Muscle of leg (tissue), 11 donors: ENCODE data around the gene LSM11. TPM values are rescaled to one million over a fixed set of nuclear protein-coding genes. Genes with fewer than 3 reads are reported as not detected.

Experiments
- DNase-seq: peaks from one replicate; pipeline ENCODE4 v3.0.0; 2013
- H3K27ac ChIP-seq: one replicate; pipeline ENCODE4 v1.5.1; 2013; ENCODE audit warnings: mild to moderate bottlenecking, low read length, control low read depth
- H3K27me3 ChIP-seq: one replicate; pipeline ENCODE4 v1.6.1; 2013; ENCODE audit warnings: low read length; ENCODE audit not compliant: control insufficient read depth, insufficient read depth
- H3K36me3 ChIP-seq: one replicate; pipeline ENCODE4 v1.6.1; 2013; ENCODE audit warnings: low read length; ENCODE audit not compliant: control insufficient read depth, insufficient read depth
- H3K4me1 ChIP-seq: one replicate; pipeline ENCODE4 v1.6.1; 2013; ENCODE audit warnings: low read length; ENCODE audit not compliant: control insufficient read depth, insufficient read depth
- H3K4me3 ChIP-seq: one replicate; pipeline ENCODE4 v1.5.1; 2013; ENCODE audit warnings: low read length, control low read depth
- H3K9me3 ChIP-seq: replicated peaks from 2 replicates; pipeline ENCODE4 v1.6.1; 2013; ENCODE audit warnings: low read depth, low read length; ENCODE audit not compliant: control insufficient read depth
- WGBS: methylation state at CpG from one replicate; pipeline ENCODE4 v1.1.5; 2013; ENCODE audit warnings: missing lambda C conversion rate; ENCODE audit not compliant: insufficient coverage; 5-methylcytosine and 5-hydroxymethylcytosine counted together
- polyA plus RNA-seq, 8 donors: library from polyadenylated mRNA; unstranded; fragments of 120-200 nt; gene quantifications; one replicate each; pipeline versions ENCODE4 v1.2.1 to v1.2.3, GENCODE V29; 2013; ENCODE audit warnings: inconsistent platforms in 1 of 8, low replicate concordance in 1 of 8; ENCODE audit not compliant: insufficient read length in 8 of 8, insufficient read depth in 1 of 8
- total RNA-seq: library from RNA; stranded (reverse); fragments of 120-200 nt; gene quantifications from one replicate; pipeline ENCODE4 v1.2.4, GENCODE V29; 2013

Gene LSM11
- total and polyA plus RNA-seq, 9 donors: 7.0 to 10.6 (median 7.3) TPM

GRCh38 chr5:157745041-157745456, 1.5 kb downstream of the LSM11 start:
- H3K9me3 ChIP-seq: no peaks in the 10 kb centered on the region
- no peaks in the 10 kb centered on the region for H3K27me3 ChIP-seq
- no peak overlapping the region for H3K4me3 ChIP-seq
- peaks cover 2% of the 10 kb centered on the region for H3K36me3 ChIP-seq
- WGBS: 100% methylated on average over 1 of the region's 4 CpGs
- DNase-seq: no peak
- H3K4me1 ChIP-seq: peaks cover 6% of the 10 kb centered on the region
- no peak overlapping the region for H3K27ac ChIP-seq

- 83% methylated on average over 2 of the region's 6 CpGs for WGBS
- no peak for DNase-seq
- H3K4me3 ChIP-seq: no peak overlapping the region
These were observed 3.7 kb downstream of the LSM11 start for GRCh38 chr5:157747173-157747740.

GRCh38 chr5:157747766-157748700, 4.5 kb downstream of the LSM11 start:
- no peaks in the 10 kb centered on the region for H3K27me3 ChIP-seq
- no peak overlapping the region for H3K4me3 ChIP-seq
- DNase-seq: peak; percentile 27
- H3K27ac ChIP-seq: no peak overlapping the region
- peaks cover 6% of the 10 kb centered on the region for H3K4me1 ChIP-seq
- peaks cover 7% of the 10 kb centered on the region for H3K36me3 ChIP-seq
- WGBS: 100% methylated on average over 1 of the region's 8 CpGs
- no peaks in the 10 kb centered on the region for H3K9me3 ChIP-seq

More at GRCh38 chr5:157747173-157747740, 3.7 kb downstream of the LSM11 start:
- Histone ChIP-seq H3K27me3 (no peaks in the 10 kb centered on the region), H3K27ac (no peak overlapping the region), H3K36me3 (peaks cover 3% of the 10 kb centered on the region), H3K4me1 (peaks cover 6% of the 10 kb centered on the region), H3K9me3 (no peaks in the 10 kb centered on the region)

GRCh38 chr5:157748760-157749461, 5.4 kb downstream of the LSM11 start:
- Histone ChIP-seq H3K4me1 (peaks cover 6% of the 10 kb centered on the region), H3K36me3 (peaks cover 10% of the 10 kb centered on the region), H3K27me3 (no peaks in the 10 kb centered on the region), H3K27ac (no peak overlapping the region), H3K9me3 (no peaks in the 10 kb centered on the region), H3K4me3 (no peak overlapping the region)
- DNase-seq: no peak
- no CpG with 5 or more reads among the region's 4 CpGs for WGBS

- H3K36me3 ChIP-seq: peaks cover 12% of the 10 kb centered on the region
- no peak for DNase-seq
- H3K4me1 ChIP-seq: peaks cover 4% of the 10 kb centered on the region
- H3K4me3 ChIP-seq: no peak overlapping the region
- H3K9me3 ChIP-seq: no peaks in the 10 kb centered on the region
- no peaks in the 10 kb centered on the region for H3K27me3 ChIP-seq
- no peak overlapping the region for H3K27ac ChIP-seq
- WGBS: 80% methylated on average over 1 of the region's 11 CpGs
These were observed 5.9 kb downstream of the LSM11 start for GRCh38 chr5:157749462-157749799.

GRCh38 chr5:157750320-157750719, 6.8 kb downstream of the LSM11 start:
- no peaks in the 10 kb centered on the region for H3K9me3 ChIP-seq
- no peak overlapping the region for H3K4me3 ChIP-seq
- no peak for DNase-seq
- no peaks in the 10 kb centered on the region for H3K4me1 ChIP-seq
- no peak overlapping the region for H3K27ac ChIP-seq
- no peaks in the 10 kb centered on the region for H3K27me3 ChIP-seq
- WGBS: no CpG with 5 or more reads among the region's 1 CpG
- peaks cover 19% of the 10 kb centered on the region for H3K36me3 ChIP-seq

- Histone ChIP-seq H3K36me3 (peaks cover 32% of the 10 kb centered on the region), H3K4me1 (no peaks in the 10 kb centered on the region), H3K27ac (no peak overlapping the region), H3K9me3 (no peaks in the 10 kb centered on the region), H3K4me3 (no peak overlapping the region), H3K27me3 (no peaks in the 10 kb centered on the region)
- WGBS: no CpG with 5 or more reads among the region's 3 CpGs
- DNase-seq: no peak
These were observed 12.6 kb downstream of the LSM11 start for GRCh38 chr5:157756122-157756521.

- Histone ChIP-seq H3K4me3 (no peak overlapping the region), H3K27ac (no peak overlapping the region), H3K27me3 (no peaks in the 10 kb centered on the region), H3K9me3 (no peaks in the 10 kb centered on the region), H3K4me1 (peaks cover 6% of the 10 kb centered on the region), H3K36me3 (peaks cover 22% of the 10 kb centered on the region)
- DNase-seq: no peak
- WGBS: 71% methylated on average over 1 of the region's 1 CpG
These were observed 15.2 kb downstream of the LSM11 start for GRCh38 chr5:157758706-157759105.

GRCh38 chr5:157761690-157762621, 18.4 kb downstream of the LSM11 start:
- Histone ChIP-seq H3K4me1 (peaks cover 8% of the 10 kb centered on the region), H3K4me3 (no peak overlapping the region), H3K36me3 (peaks cover 5% of the 10 kb centered on the region), H3K27me3 (no peaks in the 10 kb centered on the region), H3K27ac (no peak overlapping the region), H3K9me3 (no peaks in the 10 kb centered on the region)
- 0% methylated on average over 1 of the region's 10 CpGs for WGBS
- DNase-seq: peak; percentile 74
